ENCODE measurements around the gene AFMID.
"Not testable (repeated sequence)": the region's sequence is repeated elsewhere in the genome, so short reads cannot be mapped to it uniquely, and the experiment has no call there.

Gene AFMID

GRCh38 chr17:78154903-78155811, 32.0 kb upstream of the AFMID start:
- DNase-seq (ENCODE audit: low spot score): no peak

GRCh38 chr17:78159575-78160158, 27.5 kb upstream of the AFMID start:
- no peak for DNase-seq (ENCODE audit: low spot score)

- DNase-seq (ENCODE audit: low spot score): peak; percentile 33
Measured at GRCh38 chr17:78163881-78164747, 23.0 kb upstream of the AFMID start.

- no peak for DNase-seq (ENCODE audit: low spot score)
Measured at GRCh38 chr17:78164748-78165607, 22.2 kb upstream of the AFMID start.

- DNase-seq (ENCODE audit: low spot score): no peak
Measured at GRCh38 chr17:78166416-78166815, 20.7 kb upstream of the AFMID start.

- DNase-seq (ENCODE audit: low spot score): peak; percentile 69
Measured at GRCh38 chr17:78168242-78168902, 18.8 kb upstream of the AFMID start, which contains the start of gene SYNGR2. Gene SYNGR2 (plus strand): TSS chr17:78168581. CDS start chr17:78168617, 36 bp downstream.

GRCh38 chr17:78168903-78169793, 18.0 kb upstream of the AFMID start:
- peak; percentile 73 for DNase-seq (ENCODE audit: low spot score)

- DNase-seq (ENCODE audit: low spot score): no peak
Measured at GRCh38 chr17:78170692-78171590, 16.2 kb upstream of the AFMID start.

- not testable (repeated sequence) for DNase-seq (ENCODE audit: low spot score)
Measured at GRCh38 chr17:78171591-78172248, 15.4 kb upstream of the AFMID start.

- peak; percentile 50 for DNase-seq (ENCODE audit: low spot score)
Measured at GRCh38 chr17:78172249-78173051, 14.7 kb upstream of the AFMID start.

- no peak for DNase-seq (ENCODE audit: low spot score)
Measured at GRCh38 chr17:78173097-78173715, 14.0 kb upstream of the AFMID start.

- DNase-seq (ENCODE audit: low spot score): peak; percentile 94
Measured at GRCh38 chr17:78174346-78174869, 12.8 kb upstream of the AFMID start.

- peak; percentile 95 for DNase-seq (ENCODE audit: low spot score)
Measured at GRCh38 chr17:78174870-78175642, 12.1 kb upstream of the AFMID start.

- DNase-seq (ENCODE audit: low spot score): no peak
Measured at GRCh38 chr17:78175643-78175981, 11.6 kb upstream of the AFMID start.

GRCh38 chr17:78176548-78177025, 10.6 kb upstream of the AFMID start:
- peak; percentile 47 for DNase-seq (ENCODE audit: low spot score)

GRCh38 chr17:78179372-78179771, 7.8 kb upstream of the AFMID start:
- DNase-seq (ENCODE audit: low spot score): no peak
